Measurements from ENCODE around the gene FBRSL1.

DNA sequence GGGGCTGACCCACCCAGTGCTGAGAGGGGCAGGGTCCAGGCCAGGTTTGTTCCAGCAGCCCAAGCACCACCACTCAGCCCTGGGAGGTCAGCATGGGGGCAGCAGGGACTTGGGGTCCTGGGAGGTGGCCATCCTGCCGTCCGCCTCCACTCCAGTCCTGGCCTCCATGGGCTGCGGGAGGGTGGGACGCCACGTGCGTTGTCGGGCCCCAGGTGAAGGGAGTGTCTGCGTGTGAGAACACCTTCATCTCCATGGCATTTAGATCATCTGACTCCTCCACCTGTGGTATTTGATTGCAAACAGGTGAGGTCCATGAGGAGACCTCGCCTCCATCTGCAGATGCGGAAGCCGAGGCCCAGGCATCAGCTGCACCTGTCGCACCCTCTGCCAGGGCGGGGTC, 44.1 kb downstream of the FBRSL1 start:
- TF ChIP-seq EZH2 (IDR thresholded peaks at IDR 0.05; ENCODE audit: insufficient read depth, poor library complexity, severe bottlenecking) (no peak), EZH2phosphoT487 (IDR thresholded peaks at IDR 0.05; ENCODE audit: insufficient read depth, low read depth) (no peak)

All from GM23248 (cell line).